ENCODE results near the gene PPFIA3. TPM values are rescaled to one million over a fixed set of nuclear protein-coding genes. Genes with fewer than 3 reads are reported as not detected.

PPFIA3 gene
- total and polyA plus RNA-seq, 2 experiments from 2014 or later = 25.4 to 29.7 TPM

DNA sequence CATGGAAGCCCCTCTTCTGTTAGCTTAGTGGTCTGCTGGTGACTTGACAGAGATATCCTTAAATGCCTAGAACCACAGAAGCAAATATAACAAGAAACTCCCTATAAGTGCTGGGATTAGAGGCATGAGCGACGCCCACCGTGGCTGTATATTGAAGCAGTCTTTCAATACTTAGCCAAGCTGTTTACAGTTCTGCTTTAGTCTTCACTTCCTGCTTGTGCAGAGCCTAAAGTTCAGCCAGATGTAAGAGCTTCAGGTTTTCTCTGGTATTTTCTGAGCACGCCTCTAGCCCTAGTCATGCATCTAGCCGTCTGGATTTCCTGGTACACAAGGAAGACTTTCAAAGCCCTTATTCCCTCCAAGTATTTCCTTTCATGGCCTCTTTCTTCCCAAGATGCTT is 66.8 kb downstream of the PPFIA3 start:
- TF ChIP-seq ZNF331 (CRISPR knock-in tag; IDR thresholded peaks at IDR 0.05; ENCODE audit: low read depth) (no peak), EZH2 (IDR thresholded peaks at IDR 0.05; ENCODE audit: low read depth, unreplicated experiment) (no peak), NANOG (IDR thresholded peaks at IDR 0.05; ENCODE audit: borderline replicate concordance) (no peak), POLR2AphosphoS5 (IDR thresholded peaks at IDR 0.05; ENCODE audit: low read depth) (no peak), CREB1 (CRISPR knock-in tag; IDR thresholded peaks at IDR 0.05; ENCODE audit: low read depth) (no peak), JUNB (IDR thresholded peaks at IDR 0.05; ENCODE audit: unreplicated experiment) (no peak), STAT1 (IDR thresholded peaks at IDR 0.05; ENCODE audit: unreplicated experiment) (no peak), ZNF114 (CRISPR knock-in tag; IDR thresholded peaks at IDR 0.05) (no peak), EZH2phosphoT487 (IDR thresholded peaks at IDR 0.05; ENCODE audit: unreplicated experiment) (no peak)
- TF ChIP-seq, protein P1, sequence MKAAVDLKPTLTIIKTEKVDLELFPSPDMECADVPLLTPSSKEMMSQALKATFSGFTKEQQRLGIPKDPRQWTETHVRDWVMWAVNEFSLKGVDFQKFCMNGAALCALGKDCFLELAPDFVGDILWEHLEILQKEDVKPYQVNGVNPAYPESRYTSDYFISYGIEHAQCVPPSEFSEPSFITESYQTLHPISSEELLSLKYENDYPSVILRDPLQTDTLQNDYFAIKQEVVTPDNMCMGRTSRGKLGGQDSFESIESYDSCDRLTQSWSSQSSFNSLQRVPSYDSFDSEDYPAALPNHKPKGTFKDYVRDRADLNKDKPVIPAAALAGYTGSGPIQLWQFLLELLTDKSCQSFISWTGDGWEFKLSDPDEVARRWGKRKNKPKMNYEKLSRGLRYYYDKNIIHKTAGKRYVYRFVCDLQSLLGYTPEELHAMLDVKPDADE (IDR thresholded peaks at IDR 0.05) = no peak
- TF ChIP-seq, protein P2, sequence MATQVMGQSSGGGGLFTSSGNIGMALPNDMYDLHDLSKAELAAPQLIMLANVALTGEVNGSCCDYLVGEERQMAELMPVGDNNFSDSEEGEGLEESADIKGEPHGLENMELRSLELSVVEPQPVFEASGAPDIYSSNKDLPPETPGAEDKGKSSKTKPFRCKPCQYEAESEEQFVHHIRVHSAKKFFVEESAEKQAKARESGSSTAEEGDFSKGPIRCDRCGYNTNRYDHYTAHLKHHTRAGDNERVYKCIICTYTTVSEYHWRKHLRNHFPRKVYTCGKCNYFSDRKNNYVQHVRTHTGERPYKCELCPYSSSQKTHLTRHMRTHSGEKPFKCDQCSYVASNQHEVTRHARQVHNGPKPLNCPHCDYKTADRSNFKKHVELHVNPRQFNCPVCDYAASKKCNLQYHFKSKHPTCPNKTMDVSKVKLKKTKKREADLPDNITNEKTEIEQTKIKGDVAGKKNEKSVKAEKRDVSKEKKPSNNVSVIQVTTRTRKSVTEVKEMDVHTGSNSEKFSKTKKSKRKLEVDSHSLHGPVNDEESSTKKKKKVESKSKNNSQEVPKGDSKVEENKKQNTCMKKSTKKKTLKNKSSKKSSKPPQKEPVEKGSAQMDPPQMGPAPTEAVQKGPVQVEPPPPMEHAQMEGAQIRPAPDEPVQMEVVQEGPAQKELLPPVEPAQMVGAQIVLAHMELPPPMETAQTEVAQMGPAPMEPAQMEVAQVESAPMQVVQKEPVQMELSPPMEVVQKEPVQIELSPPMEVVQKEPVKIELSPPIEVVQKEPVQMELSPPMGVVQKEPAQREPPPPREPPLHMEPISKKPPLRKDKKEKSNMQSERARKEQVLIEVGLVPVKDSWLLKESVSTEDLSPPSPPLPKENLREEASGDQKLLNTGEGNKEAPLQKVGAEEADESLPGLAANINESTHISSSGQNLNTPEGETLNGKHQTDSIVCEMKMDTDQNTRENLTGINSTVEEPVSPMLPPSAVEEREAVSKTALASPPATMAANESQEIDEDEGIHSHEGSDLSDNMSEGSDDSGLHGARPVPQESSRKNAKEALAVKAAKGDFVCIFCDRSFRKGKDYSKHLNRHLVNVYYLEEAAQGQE (IDR thresholded peaks at IDR 0.05; ENCODE audit: unreplicated experiment) = no peak
- TF ChIP-seq, protein P3, sequence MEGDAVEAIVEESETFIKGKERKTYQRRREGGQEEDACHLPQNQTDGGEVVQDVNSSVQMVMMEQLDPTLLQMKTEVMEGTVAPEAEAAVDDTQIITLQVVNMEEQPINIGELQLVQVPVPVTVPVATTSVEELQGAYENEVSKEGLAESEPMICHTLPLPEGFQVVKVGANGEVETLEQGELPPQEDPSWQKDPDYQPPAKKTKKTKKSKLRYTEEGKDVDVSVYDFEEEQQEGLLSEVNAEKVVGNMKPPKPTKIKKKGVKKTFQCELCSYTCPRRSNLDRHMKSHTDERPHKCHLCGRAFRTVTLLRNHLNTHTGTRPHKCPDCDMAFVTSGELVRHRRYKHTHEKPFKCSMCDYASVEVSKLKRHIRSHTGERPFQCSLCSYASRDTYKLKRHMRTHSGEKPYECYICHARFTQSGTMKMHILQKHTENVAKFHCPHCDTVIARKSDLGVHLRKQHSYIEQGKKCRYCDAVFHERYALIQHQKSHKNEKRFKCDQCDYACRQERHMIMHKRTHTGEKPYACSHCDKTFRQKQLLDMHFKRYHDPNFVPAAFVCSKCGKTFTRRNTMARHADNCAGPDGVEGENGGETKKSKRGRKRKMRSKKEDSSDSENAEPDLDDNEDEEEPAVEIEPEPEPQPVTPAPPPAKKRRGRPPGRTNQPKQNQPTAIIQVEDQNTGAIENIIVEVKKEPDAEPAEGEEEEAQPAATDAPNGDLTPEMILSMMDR (conservative IDR thresholded peaks at IDR 0.05; ENCODE audit: low read depth in 2 of 2) = no peak
- TF ChIP-seq, protein P4, sequence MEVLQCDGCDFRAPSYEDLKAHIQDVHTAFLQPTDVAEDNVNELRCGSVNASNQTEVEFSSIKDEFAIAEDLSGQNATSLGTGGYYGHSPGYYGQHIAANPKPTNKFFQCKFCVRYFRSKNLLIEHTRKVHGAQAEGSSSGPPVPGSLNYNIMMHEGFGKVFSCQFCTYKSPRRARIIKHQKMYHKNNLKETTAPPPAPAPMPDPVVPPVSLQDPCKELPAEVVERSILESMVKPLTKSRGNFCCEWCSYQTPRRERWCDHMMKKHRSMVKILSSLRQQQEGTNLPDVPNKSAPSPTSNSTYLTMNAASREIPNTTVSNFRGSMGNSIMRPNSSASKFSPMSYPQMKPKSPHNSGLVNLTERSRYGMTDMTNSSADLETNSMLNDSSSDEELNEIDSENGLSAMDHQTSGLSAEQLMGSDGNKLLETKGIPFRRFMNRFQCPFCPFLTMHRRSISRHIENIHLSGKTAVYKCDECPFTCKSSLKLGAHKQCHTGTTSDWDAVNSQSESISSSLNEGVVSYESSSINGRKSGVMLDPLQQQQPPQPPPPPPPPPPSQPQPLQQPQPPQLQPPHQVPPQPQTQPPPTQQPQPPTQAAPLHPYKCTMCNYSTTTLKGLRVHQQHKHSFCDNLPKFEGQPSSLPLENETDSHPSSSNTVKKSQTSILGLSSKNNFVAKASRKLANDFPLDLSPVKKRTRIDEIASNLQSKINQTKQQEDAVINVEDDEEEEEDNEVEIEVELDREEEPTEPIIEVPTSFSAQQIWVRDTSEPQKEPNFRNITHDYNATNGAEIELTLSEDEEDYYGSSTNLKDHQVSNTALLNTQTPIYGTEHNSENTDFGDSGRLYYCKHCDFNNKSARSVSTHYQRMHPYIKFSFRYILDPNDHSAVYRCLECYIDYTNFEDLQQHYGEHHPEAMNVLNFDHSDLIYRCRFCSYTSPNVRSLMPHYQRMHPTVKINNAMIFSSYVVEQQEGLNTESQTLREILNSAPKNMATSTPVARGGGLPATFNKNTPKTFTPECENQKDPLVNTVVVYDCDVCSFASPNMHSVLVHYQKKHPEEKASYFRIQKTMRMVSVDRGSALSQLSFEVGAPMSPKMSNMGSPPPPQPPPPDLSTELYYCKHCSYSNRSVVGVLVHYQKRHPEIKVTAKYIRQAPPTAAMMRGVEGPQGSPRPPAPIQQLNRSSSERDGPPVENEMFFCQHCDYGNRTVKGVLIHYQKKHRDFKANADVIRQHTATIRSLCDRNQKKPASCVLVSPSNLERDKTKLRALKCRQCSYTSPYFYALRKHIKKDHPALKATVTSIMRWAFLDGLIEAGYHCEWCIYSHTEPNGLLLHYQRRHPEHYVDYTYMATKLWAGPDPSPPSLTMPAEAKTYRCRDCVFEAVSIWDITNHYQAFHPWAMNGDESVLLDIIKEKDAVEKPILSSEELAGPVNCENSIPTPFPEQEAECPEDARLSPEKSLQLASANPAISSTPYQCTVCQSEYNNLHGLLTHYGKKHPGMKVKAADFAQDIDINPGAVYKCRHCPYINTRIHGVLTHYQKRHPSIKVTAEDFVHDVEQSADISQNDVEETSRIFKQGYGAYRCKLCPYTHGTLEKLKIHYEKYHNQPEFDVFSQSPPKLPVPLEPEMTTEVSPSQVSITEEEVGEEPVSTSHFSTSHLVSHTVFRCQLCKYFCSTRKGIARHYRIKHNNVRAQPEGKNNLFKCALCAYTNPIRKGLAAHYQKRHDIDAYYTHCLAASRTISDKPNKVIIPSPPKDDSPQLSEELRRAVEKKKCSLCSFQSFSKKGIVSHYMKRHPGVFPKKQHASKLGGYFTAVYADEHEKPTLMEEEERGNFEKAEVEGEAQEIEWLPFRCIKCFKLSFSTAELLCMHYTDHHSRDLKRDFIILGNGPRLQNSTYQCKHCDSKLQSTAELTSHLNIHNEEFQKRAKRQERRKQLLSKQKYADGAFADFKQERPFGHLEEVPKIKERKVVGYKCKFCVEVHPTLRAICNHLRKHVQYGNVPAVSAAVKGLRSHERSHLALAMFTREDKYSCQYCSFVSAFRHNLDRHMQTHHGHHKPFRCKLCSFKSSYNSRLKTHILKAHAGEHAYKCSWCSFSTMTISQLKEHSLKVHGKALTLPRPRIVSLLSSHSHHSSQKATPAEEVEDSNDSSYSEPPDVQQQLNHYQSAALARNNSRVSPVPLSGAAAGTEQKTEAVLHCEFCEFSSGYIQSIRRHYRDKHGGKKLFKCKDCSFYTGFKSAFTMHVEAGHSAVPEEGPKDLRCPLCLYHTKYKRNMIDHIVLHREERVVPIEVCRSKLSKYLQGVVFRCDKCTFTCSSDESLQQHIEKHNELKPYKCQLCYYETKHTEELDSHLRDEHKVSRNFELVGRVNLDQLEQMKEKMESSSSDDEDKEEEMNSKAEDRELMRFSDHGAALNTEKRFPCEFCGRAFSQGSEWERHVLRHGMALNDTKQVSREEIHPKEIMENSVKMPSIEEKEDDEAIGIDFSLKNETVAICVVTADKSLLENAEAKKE (CRISPR knock-in tag; IDR thresholded peaks at IDR 0.05) = no peak
- Histone ChIP-seq H3K79me2 (replicated peaks; ENCODE audit: insufficient read depth) (no peaks in the 10 kb centered on the region), H4K20me1 (replicated peaks; ENCODE audit: insufficient read depth) (no peaks in the 10 kb centered on the region), H3K27me3 (ENCODE audit: insufficient read depth) (no peaks in the 10 kb centered on the region), H3K36me3 (ENCODE audit: insufficient read depth) (no peaks in the 10 kb centered on the region), H3K4me1 (ENCODE audit: insufficient read depth) (peaks cover 5% of the 10 kb centered on the region; the same call in 1 of the 2 replicates), H2AFZ (no peak overlapping the region), H3K27ac (ENCODE audit: low read depth) (no peak overlapping the region), H3K4me3 (no peak overlapping the region), H3F3A (replicated peaks; ENCODE audit: low read depth) (no peaks in the 10 kb centered on the region), H3K4me2 (no peak overlapping the region), H3K9me2 (ENCODE audit: insufficient read depth) (no peaks in the 10 kb centered on the region)
- H3K36me3 Mint-ChIP-seq (ENCODE audit: low read depth) = peaks cover 24% of the 10 kb centered on the region
- DNase-seq (ENCODE audit: low spot score) (no peak), ATAC-seq (no peak)
- no peak overlapping the region for H3K27ac Mint-ChIP-seq
- H3K4me3 Mint-ChIP-seq = no peak overlapping the region
- peaks cover 9% of the 10 kb centered on the region for H3K4me1 Mint-ChIP-seq
- H3K9me3 Mint-ChIP-seq = peaks cover 11% of the 10 kb centered on the region
- H3K27me3 Mint-ChIP-seq (ENCODE audit: insufficient read depth, low read depth, poor library complexity) = peaks cover 8% of the 10 kb centered on the region
